Measurements from ENCODE around the gene SLC12A8. TPM values are rescaled to one million over a fixed set of nuclear protein-coding genes. Genes with fewer than 3 reads are reported as not detected.

SLC12A8 gene
- total RNA-seq, 1 donor from 2014 or later, result 6.1 TPM

GRCh38 chr3:125108833-125109535, 103.6 kb downstream of the SLC12A8 start:
- Mint-ChIP-seq H3K4me1 (ENCODE audit: low read depth) (peaks cover 43% of the 10 kb centered on the region), H3K9me3 (ENCODE audit: low read depth) (peaks cover 9% of the 10 kb centered on the region), H3K4me3 (ENCODE audit: unreplicated experiment) (no peak overlapping the region), H3K27me3 (ENCODE audit: low read depth) (no peaks in the 10 kb centered on the region), H3K36me3 (ENCODE audit: low read depth) (peaks cover 6% of the 10 kb centered on the region), H3K27ac (ENCODE audit: unreplicated experiment) (peak overlapping the region; percentile 84)
- TF ChIP-seq CTCF (IDR thresholded peaks at IDR 0.05), result no peak
- DNase-seq (ENCODE audit: low spot score), result no peak

GRCh38 chr3:125107861-125108567, 104.5 kb downstream of the SLC12A8 start:
- no peaks in the 10 kb centered on the region for H3K27me3 Mint-ChIP-seq (ENCODE audit: low read depth)
- no peak for DNase-seq (ENCODE audit: low spot score)
- H3K9me3 Mint-ChIP-seq (ENCODE audit: low read depth), result peaks cover 9% of the 10 kb centered on the region
- H3K4me3 Mint-ChIP-seq (ENCODE audit: unreplicated experiment), result no peak overlapping the region
- no peak for TF ChIP-seq CTCF (IDR thresholded peaks at IDR 0.05)
- H3K4me1 Mint-ChIP-seq (ENCODE audit: low read depth), result peaks cover 43% of the 10 kb centered on the region
- peak overlapping the region; percentile 84 for H3K27ac Mint-ChIP-seq (ENCODE audit: unreplicated experiment)
- H3K36me3 Mint-ChIP-seq (ENCODE audit: low read depth), result peaks cover 8% of the 10 kb centered on the region

- Mint-ChIP-seq H3K27ac (ENCODE audit: unreplicated experiment) (peak overlapping the region; percentile 84), H3K27me3 (ENCODE audit: low read depth) (no peaks in the 10 kb centered on the region), H3K9me3 (ENCODE audit: low read depth) (peaks cover 9% of the 10 kb centered on the region), H3K36me3 (ENCODE audit: low read depth) (peaks cover 8% of the 10 kb centered on the region), H3K4me3 (ENCODE audit: unreplicated experiment) (no peak overlapping the region), H3K4me1 (ENCODE audit: low read depth) (peaks cover 43% of the 10 kb centered on the region)
- no peak for DNase-seq (ENCODE audit: low spot score)
- TF ChIP-seq CTCF (IDR thresholded peaks at IDR 0.05), result no peak
Observed at GRCh38 chr3:125107363-125107762, 105.2 kb downstream of the SLC12A8 start.

- H3K27ac Mint-ChIP-seq (ENCODE audit: unreplicated experiment), result no peak overlapping the region
Observed at GRCh38 chr3:125105116-125105515, 107.4 kb downstream of the SLC12A8 start.

More at GRCh38 chr3:125105116-125105515, 107.4 kb downstream of the SLC12A8 start:
- no peak for TF ChIP-seq CTCF (IDR thresholded peaks at IDR 0.05)
- DNase-seq (ENCODE audit: low spot score), result no peak
- Mint-ChIP-seq H3K36me3 (ENCODE audit: low read depth) (peaks cover 9% of the 10 kb centered on the region), H3K4me1 (ENCODE audit: low read depth) (peaks cover 29% of the 10 kb centered on the region), H3K9me3 (ENCODE audit: low read depth) (peaks cover 9% of the 10 kb centered on the region), H3K27me3 (ENCODE audit: low read depth) (no peaks in the 10 kb centered on the region), H3K4me3 (ENCODE audit: unreplicated experiment) (no peak overlapping the region)
